IPS-18c (cell line): Measurements from ENCODE around the gene ATXN7.

ENCODE experiments used
- H3K4me3 ChIP-seq: 2 replicates; pipeline ENCODE4 v1.7.0; 2013; ENCODE audit warnings: low read depth, mild to moderate bottlenecking, low read length, moderate library complexity; ENCODE audit not compliant: insufficient read depth
- H3K9me3 ChIP-seq: one replicate; pipeline ENCODE4 v1.6.1; 2013; ENCODE audit warnings: mild to moderate bottlenecking, low read length, moderate library complexity; ENCODE audit not compliant: control insufficient read depth, insufficient read depth

The ATXN7 gene

GRCh38 chr3:63967675-63968611 is 104.3 kb downstream of the ATXN7 start:
- no peaks in the 10 kb centered on the region for H3K9me3 ChIP-seq
- peak overlapping the region; percentile 4; the same call in 1 of the 2 replicates for H3K4me3 ChIP-seq

DNA sequence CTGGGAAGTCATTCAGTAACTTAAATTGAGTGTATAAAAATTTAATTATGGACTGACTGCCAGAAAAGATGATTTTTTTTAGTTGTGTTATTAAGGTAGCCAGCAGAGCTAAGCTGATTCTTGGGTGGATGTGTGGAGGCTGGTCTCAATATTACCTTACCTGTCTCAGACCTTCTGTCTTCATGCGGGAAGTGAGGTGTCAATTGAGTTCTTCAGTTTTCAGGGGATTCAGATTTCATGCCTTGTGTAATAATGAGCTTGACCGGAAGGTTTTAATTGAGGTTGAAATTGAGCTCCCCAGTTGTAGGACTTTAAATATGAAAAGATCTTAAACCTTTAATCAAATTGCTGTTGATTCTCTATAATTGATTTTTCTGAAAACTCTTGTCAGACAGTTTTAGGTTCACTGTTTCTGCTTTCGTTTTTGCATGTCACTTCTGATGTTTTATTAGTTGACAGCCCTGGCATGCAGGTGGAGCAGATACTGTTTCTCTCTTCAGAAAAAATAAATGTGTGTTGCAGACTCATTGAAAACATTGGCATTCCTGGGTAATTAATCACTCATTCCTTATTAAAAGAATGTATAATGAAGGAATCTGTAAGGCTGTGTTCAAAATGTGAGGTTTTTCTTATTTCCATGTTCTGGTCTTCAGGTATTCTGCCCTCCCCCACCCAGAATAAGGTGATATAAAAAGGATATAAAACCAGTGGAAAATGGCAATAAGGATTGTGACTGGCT is 105.1 kb downstream of the ATXN7 start:
- no peaks in the 10 kb centered on the region for H3K9me3 ChIP-seq
- no peak overlapping the region for H3K4me3 ChIP-seq

- Histone ChIP-seq H3K4me3 (no peak overlapping the region), H3K9me3 (no peaks in the 10 kb centered on the region)
Observed at GRCh38 chr3:63969876-63970275, 106.2 kb downstream of the ATXN7 start.

DNA sequence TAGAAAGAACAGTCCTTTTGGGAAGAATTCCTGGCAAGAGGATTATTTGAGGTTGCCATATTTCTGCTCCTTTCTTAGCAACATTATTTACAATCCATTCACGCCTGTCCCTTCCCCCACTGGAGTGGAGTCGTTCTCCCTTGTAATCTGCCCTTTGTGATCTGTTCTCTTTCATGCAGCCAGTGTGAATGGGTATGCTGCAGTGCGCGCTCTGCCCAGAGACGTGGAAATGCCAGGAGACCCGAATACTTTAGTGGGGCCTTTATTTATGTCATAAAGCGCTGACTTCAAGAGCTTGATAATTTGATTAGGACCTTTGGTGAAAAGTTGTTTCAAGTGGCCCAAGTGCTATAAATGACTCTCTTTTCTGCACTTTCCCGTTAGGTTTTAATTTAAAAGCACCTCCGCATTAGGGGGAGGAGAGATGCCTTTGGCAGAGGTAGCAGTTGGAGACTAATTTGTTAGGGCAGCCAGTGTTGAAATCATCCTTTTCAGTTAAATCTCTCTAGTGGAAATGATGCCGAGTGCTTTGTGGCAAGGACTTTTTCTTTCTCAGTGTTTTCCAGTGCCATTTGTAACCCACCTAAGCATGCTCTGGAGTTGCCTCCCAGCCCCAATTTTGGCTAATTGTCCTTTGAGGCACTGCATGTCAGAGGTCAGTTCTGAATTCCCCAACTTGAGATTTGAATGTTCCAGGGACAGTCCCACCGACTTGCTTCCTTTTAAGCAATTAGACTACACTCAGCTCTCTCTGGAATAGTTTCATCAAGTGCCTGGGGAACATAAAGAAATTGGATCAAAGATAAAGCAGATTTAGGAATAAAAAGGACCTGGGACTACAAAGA is 107.2 kb downstream of the ATXN7 start:
- H3K4me3 ChIP-seq: no peak overlapping the region
- H3K9me3 ChIP-seq: no peaks in the 10 kb centered on the region

GRCh38 chr3:63972196-63972595 is 108.5 kb downstream of the ATXN7 start:
- Histone ChIP-seq H3K4me3 (no peak overlapping the region), H3K9me3 (no peaks in the 10 kb centered on the region)

DNA sequence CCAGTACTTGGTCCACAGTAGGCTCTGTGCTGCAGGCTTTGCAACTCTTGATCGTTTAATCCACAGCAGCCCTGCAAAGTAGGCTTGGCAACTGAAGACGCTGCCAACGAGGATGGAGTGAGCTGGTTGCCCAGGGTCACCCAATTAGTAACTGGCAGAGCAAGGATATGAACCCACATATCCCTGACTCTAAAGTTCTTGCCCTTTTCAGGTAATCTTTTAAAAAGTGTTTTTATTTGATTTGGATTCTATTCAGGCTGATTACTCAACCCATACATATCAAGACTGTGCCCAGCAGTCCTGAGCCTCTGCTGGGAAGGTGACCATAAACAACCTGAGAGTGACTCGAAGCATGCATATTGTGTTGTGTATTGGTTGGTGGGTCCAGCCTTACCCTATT is 109.3 kb downstream of the ATXN7 start:
- no peak overlapping the region for H3K4me3 ChIP-seq
- no peaks in the 10 kb centered on the region for H3K9me3 ChIP-seq

DNA sequence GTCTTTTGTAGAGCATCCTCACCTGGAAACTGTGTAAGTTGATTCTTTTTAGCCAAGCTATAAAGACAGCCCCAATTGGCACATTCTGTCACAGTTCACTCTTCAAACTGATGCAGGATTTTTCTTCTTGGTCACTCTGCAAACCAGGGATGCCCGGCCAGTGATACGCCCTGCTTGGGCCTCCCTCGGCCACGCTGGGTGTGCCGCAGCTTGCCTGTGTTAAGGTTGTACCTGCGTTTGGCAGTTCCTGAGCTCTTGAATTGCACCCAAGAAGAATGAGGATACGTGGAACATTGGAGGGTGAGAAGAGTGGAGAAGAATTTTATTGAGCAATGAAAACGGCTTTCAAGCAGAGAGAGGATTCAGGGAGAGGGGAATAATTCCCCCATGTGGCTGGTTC is 109.7 kb downstream of the ATXN7 start:
- no peaks in the 10 kb centered on the region for H3K9me3 ChIP-seq

GRCh38 chr3:63974451-63974850 is 110.8 kb downstream of the ATXN7 start:
- Histone ChIP-seq H3K4me3 (no peak overlapping the region), H3K9me3 (no peaks in the 10 kb centered on the region)

More for the DNA sequence above, 109.7 kb downstream of the ATXN7 start:
- H3K4me3 ChIP-seq: no peak overlapping the region

GRCh38 chr3:63975723-63976122 is 112.1 kb downstream of the ATXN7 start:
- H3K9me3 ChIP-seq: no peaks in the 10 kb centered on the region
- H3K4me3 ChIP-seq: no peak overlapping the region

DNA sequence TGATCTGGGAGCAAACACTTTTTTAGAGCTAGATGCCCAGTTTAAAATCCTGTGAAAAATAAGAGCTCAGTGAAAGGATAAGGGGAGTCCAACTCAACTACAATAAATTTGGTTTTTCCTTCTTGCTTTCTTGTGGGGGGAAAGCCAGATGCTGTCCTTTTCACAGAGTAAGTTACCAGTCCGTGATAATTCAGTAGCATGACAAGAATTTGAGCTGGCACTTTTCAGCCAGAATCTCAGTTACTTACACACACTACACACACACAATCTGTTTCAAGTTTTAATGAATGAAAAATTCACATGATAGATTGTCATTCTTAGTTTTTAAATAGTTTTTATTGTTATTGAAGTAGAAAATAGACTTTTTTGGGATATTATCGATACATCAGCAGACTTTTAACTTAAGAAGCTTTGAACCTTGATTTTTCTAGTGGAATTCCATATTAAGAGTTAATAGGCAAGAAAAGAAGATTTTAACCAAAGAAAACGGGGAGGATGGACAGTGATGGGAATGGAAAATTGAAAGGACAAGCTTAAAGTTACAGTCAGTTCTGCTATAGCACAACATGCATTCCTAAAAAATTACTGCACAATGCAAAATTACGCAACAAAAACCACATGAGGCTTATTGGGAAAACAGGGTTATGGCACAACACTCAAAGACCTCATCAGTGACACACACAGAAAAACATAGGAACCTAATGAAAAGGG is 112.6 kb downstream of the ATXN7 start:
- Histone ChIP-seq H3K9me3 (no peaks in the 10 kb centered on the region), H3K4me3 (no peak overlapping the region)

DNA sequence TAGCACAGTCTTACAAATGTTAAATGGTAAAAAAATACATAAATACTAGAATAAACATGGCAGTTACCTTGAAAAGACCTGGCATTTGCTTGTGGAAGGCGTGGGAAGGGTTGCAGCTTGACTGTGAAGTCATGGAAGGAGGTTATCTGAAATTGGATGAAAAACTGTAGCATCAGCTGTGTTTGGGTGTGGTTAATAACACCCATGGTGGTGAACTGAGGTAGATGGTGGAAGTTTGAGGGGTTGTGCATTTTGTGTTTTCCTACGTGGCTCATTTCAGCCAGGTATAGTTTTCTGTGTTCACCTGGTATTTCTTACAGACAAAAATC is 113.2 kb downstream of the ATXN7 start:
- H3K9me3 ChIP-seq: no peaks in the 10 kb centered on the region
- no peak overlapping the region for H3K4me3 ChIP-seq

GRCh38 chr3:63977893-63978292 is 114.2 kb downstream of the ATXN7 start:
- Histone ChIP-seq H3K4me3 (no peak overlapping the region), H3K9me3 (no peaks in the 10 kb centered on the region)

GRCh38 chr3:63979093-63979885 is 115.6 kb downstream of the ATXN7 start:
- Histone ChIP-seq H3K4me3 (no peak overlapping the region), H3K9me3 (no peaks in the 10 kb centered on the region)

DNA sequence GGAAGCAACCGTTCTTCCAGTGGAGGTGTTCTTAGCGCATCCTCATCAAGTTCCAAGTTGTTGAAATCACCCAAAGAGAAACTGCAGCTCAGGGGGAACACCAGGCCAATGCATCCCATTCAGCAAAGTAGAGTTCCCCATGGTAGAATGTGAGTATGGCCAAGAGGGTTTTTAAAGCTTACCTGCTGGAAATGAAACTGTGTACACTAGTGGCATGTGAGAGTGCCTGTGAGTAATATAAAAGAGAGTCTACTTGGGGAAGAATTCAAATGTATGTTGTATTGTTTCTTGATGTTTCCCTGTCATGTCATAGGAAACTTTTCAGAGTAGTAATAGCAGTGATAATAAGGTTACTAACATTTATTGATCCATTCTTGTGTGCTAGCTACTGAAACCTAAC is 116.4 kb downstream of the ATXN7 start:
- no peak overlapping the region for H3K4me3 ChIP-seq
- H3K9me3 ChIP-seq: no peaks in the 10 kb centered on the region

GRCh38 chr3:63980830-63981498 is 117.3 kb downstream of the ATXN7 start:
- H3K9me3 ChIP-seq: no peaks in the 10 kb centered on the region

GRCh38 chr3:63981980-63982379 is 118.3 kb downstream of the ATXN7 start:
- no peak overlapping the region for H3K4me3 ChIP-seq
- H3K9me3 ChIP-seq: no peaks in the 10 kb centered on the region

More at GRCh38 chr3:63980830-63981498, 117.3 kb downstream of the ATXN7 start:
- no peak overlapping the region for H3K4me3 ChIP-seq
